Epithelial cell of prostate (primary cell): Measurements from ENCODE around the gene NAV2.
A peak's percentile ranks its signal among the peaks of the same experiment; 100 is the strongest.

ENCODE experiments used
- DNase-seq: peaks from one replicate; pipeline ENCODE4 v3.0.0-alpha.2; 2011; ENCODE audit warnings: low read depth, low spot score
- H3K27ac ChIP-seq: fragments of 450-650 bp; 2 replicates; pipeline ENCODE4 v1.5.1; 2017; ENCODE audit warnings: mild to moderate bottlenecking

Gene NAV2

DNA sequence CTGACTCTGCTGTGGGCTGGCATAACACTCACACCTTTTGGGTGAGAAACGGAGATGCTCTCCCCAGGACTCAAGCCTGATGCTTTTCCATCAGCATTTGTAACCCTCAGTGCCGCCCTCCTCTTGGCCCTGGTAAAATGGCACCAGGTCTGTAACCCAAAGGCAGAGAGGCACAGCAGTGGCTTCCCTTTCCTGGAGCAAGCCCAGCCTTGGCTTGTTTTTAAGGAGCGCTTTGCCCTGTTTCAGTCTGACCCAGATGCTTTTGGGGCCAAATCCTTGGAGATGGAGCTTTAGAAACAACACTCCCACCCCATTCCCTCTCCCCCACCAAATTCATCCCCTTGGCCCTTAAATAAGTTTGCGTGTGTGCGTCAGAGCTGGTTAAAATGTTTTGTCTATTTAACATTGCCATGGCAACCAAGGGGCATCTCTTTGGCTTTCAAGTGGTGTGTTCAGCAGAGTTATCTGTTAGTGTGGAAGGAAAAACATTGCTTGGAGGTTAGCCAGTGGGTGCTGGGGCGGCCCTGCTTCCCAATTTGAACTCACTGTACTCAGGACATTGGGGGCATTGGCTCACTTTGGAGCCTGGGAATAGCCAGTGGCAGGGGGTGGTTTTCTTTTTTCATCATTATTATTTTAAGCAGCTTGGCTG, 134.1 kb downstream of the NAV2 start:
- no peak for DNase-seq

GRCh38 chr11:19848219-19848618, 135.6 kb downstream of the NAV2 start:
- DNase-seq = no peak
- H3K27ac ChIP-seq = no peak overlapping the region

More for the DNA sequence above, 134.1 kb downstream of the NAV2 start:
- no peak overlapping the region for H3K27ac ChIP-seq

GRCh38 chr11:19849107-19849789, 136.6 kb downstream of the NAV2 start:
- no peak overlapping the region for H3K27ac ChIP-seq

GRCh38 chr11:19849947-19850593, 137.4 kb downstream of the NAV2 start:
- DNase-seq = no peak
- H3K27ac ChIP-seq = no peak overlapping the region

More at GRCh38 chr11:19849107-19849789, 136.6 kb downstream of the NAV2 start:
- no peak for DNase-seq

GRCh38 chr11:19852288-19852687, 139.7 kb downstream of the NAV2 start:
- no peak overlapping the region for H3K27ac ChIP-seq
- no peak for DNase-seq

- H3K27ac ChIP-seq = no peak overlapping the region
- no peak for DNase-seq
These were observed 140.4 kb downstream of the NAV2 start for GRCh38 chr11:19853016-19853415.

- no peak for DNase-seq
- no peak overlapping the region for H3K27ac ChIP-seq
These were observed 141.3 kb downstream of the NAV2 start for GRCh38 chr11:19853920-19854319.

- H3K27ac ChIP-seq = no peak overlapping the region
- DNase-seq = no peak
These were observed 148.5 kb downstream of the NAV2 start for GRCh38 chr11:19861171-19861570.

GRCh38 chr11:19862091-19862490, 149.5 kb downstream of the NAV2 start:
- no peak for DNase-seq
- H3K27ac ChIP-seq = no peak overlapping the region

DNA sequence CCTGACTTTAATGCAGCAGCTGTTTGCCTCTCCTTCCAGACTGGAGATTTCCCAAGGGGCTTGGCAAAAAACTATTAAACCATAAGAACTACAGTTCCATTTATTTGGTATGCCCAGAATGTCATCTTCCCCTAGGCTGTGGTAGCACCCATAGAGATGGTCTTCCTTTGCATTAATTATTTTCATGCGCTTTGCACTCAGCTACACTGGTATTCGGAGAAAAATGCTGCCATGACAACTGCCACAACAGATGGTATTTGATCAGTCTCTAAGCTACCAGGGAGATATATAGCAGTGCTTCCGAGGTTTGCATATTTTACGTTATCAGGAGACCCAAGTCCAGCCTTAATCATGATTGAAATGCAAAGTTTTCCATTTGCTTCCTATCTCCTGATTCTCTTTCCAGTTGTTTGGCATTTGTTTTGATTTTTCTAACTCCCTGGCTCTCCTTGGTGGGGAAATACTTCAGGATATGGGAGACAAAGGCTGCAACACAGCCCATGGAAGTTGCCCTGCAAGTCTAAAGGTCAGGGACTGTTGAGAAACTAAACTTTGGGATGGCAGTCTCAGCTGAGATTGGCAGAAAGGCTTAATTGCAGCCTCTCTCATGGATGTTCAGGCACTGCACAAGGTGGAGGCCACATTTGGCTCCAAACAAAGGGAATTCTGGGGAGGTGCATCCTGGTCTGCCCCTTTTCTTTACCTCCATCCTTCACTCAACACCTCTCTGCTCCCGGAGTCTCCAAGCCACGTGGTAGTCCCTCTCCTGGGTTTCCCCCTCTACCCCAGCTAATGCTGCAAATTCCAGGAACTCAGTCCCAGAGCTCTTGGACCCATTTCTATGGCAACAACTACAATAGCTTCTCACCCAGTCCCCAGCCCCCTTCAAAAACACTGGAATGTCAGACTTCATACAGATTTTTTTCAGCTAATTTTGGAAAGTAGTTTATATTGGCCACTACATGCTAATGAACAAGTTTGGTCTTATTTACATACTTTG, 151.8 kb downstream of the NAV2 start:
- H3K27ac ChIP-seq = no peak overlapping the region
- DNase-seq = no peak

- DNase-seq = no peak
- no peak overlapping the region for H3K27ac ChIP-seq
These were observed 153.4 kb downstream of the NAV2 start for GRCh38 chr11:19866037-19866436.

DNA sequence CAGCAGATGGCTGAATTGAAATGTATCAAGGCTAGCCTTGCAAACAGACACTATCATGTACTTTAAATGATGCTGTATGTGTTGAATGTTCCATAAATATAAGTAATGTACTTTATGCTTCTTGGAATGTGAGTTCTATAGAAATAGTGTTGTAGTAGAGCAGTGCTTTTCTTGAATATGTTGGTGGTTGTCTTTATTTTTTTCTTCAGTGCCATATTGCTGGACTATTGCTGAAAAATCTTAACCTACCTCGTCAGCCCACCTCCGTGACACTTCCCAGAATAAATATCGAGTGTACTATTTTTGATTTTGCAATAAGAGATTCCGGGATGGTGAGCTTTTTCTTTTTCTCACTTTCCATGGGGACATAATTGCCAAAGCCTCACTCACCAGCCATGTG, 153.9 kb downstream of the NAV2 start:
- no peak for DNase-seq

GRCh38 chr11:19867064-19867463, 154.4 kb downstream of the NAV2 start:
- no peak for DNase-seq
- no peak overlapping the region for H3K27ac ChIP-seq

More for the DNA sequence above, 153.9 kb downstream of the NAV2 start:
- no peak overlapping the region for H3K27ac ChIP-seq

DNA sequence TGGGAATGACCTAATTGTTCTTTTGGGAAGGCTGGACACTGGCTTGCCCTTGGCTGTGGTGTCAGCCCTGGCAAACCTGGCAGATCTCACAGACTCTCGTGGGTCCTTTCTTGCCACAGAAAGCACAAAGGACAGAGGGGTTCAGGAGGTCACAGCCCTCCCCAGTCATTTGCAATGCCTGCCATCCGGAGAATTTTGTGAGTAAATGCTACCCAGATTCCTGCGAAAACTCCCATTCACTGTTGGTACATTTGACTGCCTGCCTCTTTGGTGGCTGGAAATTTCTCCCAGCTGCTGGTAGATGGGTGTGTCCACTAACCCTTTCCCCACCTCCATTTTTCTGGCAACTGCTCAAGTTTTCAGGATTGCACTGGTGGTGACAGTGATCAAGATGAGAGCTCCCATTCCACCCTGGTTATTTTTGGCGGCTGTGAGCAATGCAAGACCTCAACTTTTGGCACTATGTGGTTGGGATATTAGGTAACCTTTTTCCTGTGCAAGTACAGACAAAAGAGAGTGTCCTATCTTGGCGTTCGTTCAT, 155.7 kb downstream of the NAV2 start:
- no peak overlapping the region for H3K27ac ChIP-seq
- DNase-seq = peak; percentile 26

DNA sequence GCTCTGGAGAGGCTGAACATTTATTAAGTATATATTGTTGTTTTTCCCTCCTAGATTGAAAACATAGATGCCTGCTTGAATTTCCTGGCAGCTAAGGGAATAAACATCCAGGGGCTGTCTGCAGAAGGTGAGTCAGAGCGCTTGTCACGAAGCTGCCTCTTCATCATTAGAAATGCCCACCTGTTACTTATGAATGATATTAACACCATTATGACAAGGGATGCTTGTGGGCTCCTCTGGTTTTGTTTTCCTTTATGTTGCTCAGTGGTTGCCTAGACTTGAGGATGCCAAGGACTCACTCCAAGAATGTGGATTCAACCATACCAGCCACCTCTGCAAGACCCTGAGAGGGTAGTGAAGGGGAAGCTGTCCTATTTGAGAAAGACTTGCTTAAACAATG, 156.2 kb downstream of the NAV2 start:
- no peak overlapping the region for H3K27ac ChIP-seq

GRCh38 chr11:19869466-19869865, 156.8 kb downstream of the NAV2 start:
- no peak overlapping the region for H3K27ac ChIP-seq

More for the DNA sequence above, 156.2 kb downstream of the NAV2 start:
- no peak for DNase-seq

DNA sequence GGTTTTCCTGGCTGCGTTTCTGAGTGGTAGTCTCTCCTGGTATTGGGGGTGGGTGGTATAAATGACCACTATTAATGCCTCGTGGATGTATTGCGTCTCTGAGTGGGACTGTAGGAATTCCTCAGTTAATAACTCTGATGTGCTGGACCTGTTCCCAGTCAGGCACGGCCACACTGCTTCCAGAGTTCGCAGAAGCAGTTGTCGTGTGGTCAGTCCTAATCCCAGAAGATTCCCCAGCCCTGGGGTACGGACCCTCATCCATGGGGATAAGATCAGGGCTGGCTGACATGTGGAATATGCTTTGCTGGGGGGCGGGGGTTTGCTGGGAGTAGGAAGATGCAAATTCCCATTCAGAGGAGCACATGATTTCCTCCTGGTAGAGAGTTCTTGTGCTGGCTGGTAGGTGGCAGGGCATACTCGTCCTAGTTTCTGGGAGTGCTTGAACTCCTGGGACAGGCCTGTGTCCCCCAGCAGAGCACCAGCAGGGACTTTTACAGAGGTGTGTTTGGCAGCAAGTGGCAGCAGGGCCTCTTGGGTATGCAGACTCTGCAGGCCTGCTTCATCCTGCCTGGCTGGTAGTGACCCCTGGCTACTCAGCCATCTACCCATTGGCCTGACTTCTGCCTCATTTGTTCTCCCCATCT, 157.4 kb downstream of the NAV2 start:
- H3K27ac ChIP-seq = no peak overlapping the region
- DNase-seq = no peak

More at GRCh38 chr11:19869466-19869865, 156.8 kb downstream of the NAV2 start:
- no peak for DNase-seq

GRCh38 chr11:19871531-19871930, 158.9 kb downstream of the NAV2 start:
- DNase-seq = no peak
- H3K27ac ChIP-seq = no peak overlapping the region

GRCh38 chr11:19872512-19873145, 160.0 kb downstream of the NAV2 start:
- H3K27ac ChIP-seq = no peak overlapping the region
- no peak for DNase-seq
